GM19239 (cell line): ENCODE results near the gene AFAP1.

Experiments
- DNase-seq: peaks from one replicate; pipeline ENCODE4 v3.0.0; 2011; ENCODE audit warnings: low spot score; ENCODE audit not compliant: insufficient read length
- FAIRE-seq: peaks from 2 replicates; lab custom pipeline; 2011; peaks lifted over from hg19 to GRCh38; lab: Jason Lieb, UNC

The AFAP1 gene

GRCh38 chr4:7898385-7898784 is 41.3 kb downstream of the AFAP1 start:
- FAIRE-seq (no peak), DNase-seq (no peak)

GRCh38 chr4:7897811-7898210 is 41.9 kb downstream of the AFAP1 start:
- no peak for FAIRE-seq
- no peak for DNase-seq

GRCh38 chr4:7894677-7895181 is 44.9 kb downstream of the AFAP1 start:
- no peak for DNase-seq
- no peak for FAIRE-seq

GRCh38 chr4:7894098-7894676 is 45.5 kb downstream of the AFAP1 start:
- FAIRE-seq (no peak), DNase-seq (no peak)

GRCh38 chr4:7893539-7893938 is 46.1 kb downstream of the AFAP1 start:
- DNase-seq (no peak), FAIRE-seq (no peak)

- DNase-seq (no peak), FAIRE-seq (no peak)
These were observed 47.2 kb downstream of the AFAP1 start for GRCh38 chr4:7892212-7893019.

GRCh38 chr4:7890635-7891393 is 48.8 kb downstream of the AFAP1 start:
- FAIRE-seq (no peak), DNase-seq (no peak)

GRCh38 chr4:7887436-7887835 is 52.2 kb downstream of the AFAP1 start:
- no peak for FAIRE-seq
- no peak for DNase-seq

- FAIRE-seq: no peak
- DNase-seq: no peak
These were observed 53.4 kb downstream of the AFAP1 start for GRCh38 chr4:7886007-7886973.

GRCh38 chr4:7885216-7886006 is 54.2 kb downstream of the AFAP1 start:
- no peak for FAIRE-seq

GRCh38 chr4:7880683-7881082 is 59.0 kb downstream of the AFAP1 start:
- no peak for FAIRE-seq
- DNase-seq: no peak

More at GRCh38 chr4:7885216-7886006, 54.2 kb downstream of the AFAP1 start:
- no peak for DNase-seq

GRCh38 chr4:7879127-7879526 is 60.5 kb downstream of the AFAP1 start:
- no peak for FAIRE-seq
- no peak for DNase-seq

- DNase-seq (no peak), FAIRE-seq (no peak)
These were observed 61.3 kb downstream of the AFAP1 start for GRCh38 chr4:7878323-7878722.

- DNase-seq: no peak
- FAIRE-seq: no peak
These were observed 62.5 kb downstream of the AFAP1 start for GRCh38 chr4:7877176-7877575.

GRCh38 chr4:7876201-7876875 is 63.3 kb downstream of the AFAP1 start:
- FAIRE-seq: no peak
- DNase-seq: no peak

- FAIRE-seq: no peak
- no peak for DNase-seq
These were observed 64.8 kb downstream of the AFAP1 start for GRCh38 chr4:7874838-7875237.

GRCh38 chr4:7873881-7874280 is 65.8 kb downstream of the AFAP1 start:
- DNase-seq (no peak), FAIRE-seq (no peak)

GRCh38 chr4:7872264-7872771 is 67.3 kb downstream of the AFAP1 start:
- FAIRE-seq: no peak

More at GRCh38 chr4:7872264-7872771, 67.3 kb downstream of the AFAP1 start:
- DNase-seq: no peak
